Muscle of leg (tissue), 11 donors: ENCODE measurements around the gene GPC6. TPM values are rescaled to one million over a fixed set of nuclear protein-coding genes. Genes with fewer than 3 reads are reported as not detected.
A peak's percentile ranks its signal among the peaks of the same experiment; 100 is the strongest.

ENCODE experiments used
- DNase-seq: peaks from one replicate; pipeline ENCODE4 v3.0.0; 2013
- H3K27ac ChIP-seq: one replicate; pipeline ENCODE4 v1.5.1; 2013; ENCODE audit warnings: mild to moderate bottlenecking, low read length, control low read depth
- H3K27me3 ChIP-seq: one replicate; pipeline ENCODE4 v1.6.1; 2013; ENCODE audit warnings: low read length; ENCODE audit not compliant: control insufficient read depth, insufficient read depth
- H3K36me3 ChIP-seq: one replicate; pipeline ENCODE4 v1.6.1; 2013; ENCODE audit warnings: low read length; ENCODE audit not compliant: control insufficient read depth, insufficient read depth
- H3K4me1 ChIP-seq: one replicate; pipeline ENCODE4 v1.6.1; 2013; ENCODE audit warnings: low read length; ENCODE audit not compliant: control insufficient read depth, insufficient read depth
- H3K4me3 ChIP-seq: one replicate; pipeline ENCODE4 v1.5.1; 2013; ENCODE audit warnings: low read length, control low read depth
- H3K9me3 ChIP-seq: replicated peaks from 2 replicates; pipeline ENCODE4 v1.6.1; 2013; ENCODE audit warnings: low read depth, low read length; ENCODE audit not compliant: control insufficient read depth
- WGBS: methylation state at CpG from one replicate; pipeline ENCODE4 v1.1.5; 2013; ENCODE audit warnings: missing lambda C conversion rate; ENCODE audit not compliant: insufficient coverage; 5-methylcytosine and 5-hydroxymethylcytosine counted together
- polyA plus RNA-seq, 8 donors: library from polyadenylated mRNA; unstranded; fragments of 120-200 nt; gene quantifications; one replicate each; pipeline versions ENCODE4 v1.2.1 to v1.2.3, GENCODE V29; 2013; ENCODE audit warnings: inconsistent platforms in 1 of 8, low replicate concordance in 1 of 8; ENCODE audit not compliant: insufficient read length in 8 of 8, insufficient read depth in 1 of 8
- total RNA-seq: library from RNA; stranded (reverse); fragments of 120-200 nt; gene quantifications from one replicate; pipeline ENCODE4 v1.2.4, GENCODE V29; 2013

The GPC6 gene
- total and polyA plus RNA-seq, 9 donors: 5.6 to 20.0 (median 9.9) TPM

DNA sequence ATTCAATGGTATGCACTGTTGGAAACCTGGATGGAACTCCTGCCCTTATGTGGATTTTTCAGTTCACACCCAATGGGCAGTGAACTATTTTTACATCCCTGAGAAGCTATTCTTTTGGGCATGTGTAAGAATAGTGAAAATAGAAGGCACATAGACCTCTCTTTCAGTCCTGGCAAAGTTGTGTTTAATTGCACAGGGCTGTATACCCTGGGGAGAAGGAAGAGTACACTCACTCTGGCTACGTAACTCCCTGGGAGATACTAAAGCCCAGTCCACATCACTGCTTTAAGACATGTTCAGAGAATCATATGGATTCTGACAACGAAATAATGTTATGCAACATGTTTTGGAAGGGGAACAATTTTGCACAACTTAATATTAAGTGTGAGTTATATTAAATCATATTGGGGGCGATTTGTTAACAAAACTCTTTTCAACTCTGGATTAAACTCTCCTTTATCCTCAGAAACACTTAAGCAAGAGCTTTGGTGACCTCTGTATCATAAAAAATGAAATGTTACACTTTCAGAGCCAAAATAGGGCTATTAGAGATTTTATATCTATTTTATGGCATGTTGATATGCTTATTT lies 1086.8 kb downstream of the GPC6 start:
- Histone ChIP-seq H3K27me3 (no peaks in the 10 kb centered on the region), H3K27ac (no peak overlapping the region), H3K36me3 (no peaks in the 10 kb centered on the region), H3K4me3 (no peak overlapping the region), H3K9me3 (no peaks in the 10 kb centered on the region), H3K4me1 (peaks cover 12% of the 10 kb centered on the region)
- no CpG with 5 or more reads among the region's 3 CpGs for WGBS
- DNase-seq: no peak

- Histone ChIP-seq H3K36me3 (no peaks in the 10 kb centered on the region), H3K27me3 (no peaks in the 10 kb centered on the region), H3K9me3 (no peaks in the 10 kb centered on the region), H3K4me1 (peaks cover 12% of the 10 kb centered on the region), H3K27ac (no peak overlapping the region), H3K4me3 (no peak overlapping the region)
- DNase-seq: no peak
- WGBS: no CpG with 5 or more reads among the region's 3 CpGs
Measured at GRCh38 chr13:94313926-94314325, 1087.3 kb downstream of the GPC6 start.

GRCh38 chr13:94315188-94315587 lies 1088.6 kb downstream of the GPC6 start:
- no CpG with 5 or more reads among the region's 1 CpG for WGBS
- no peaks in the 10 kb centered on the region for H3K36me3 ChIP-seq

DNA sequence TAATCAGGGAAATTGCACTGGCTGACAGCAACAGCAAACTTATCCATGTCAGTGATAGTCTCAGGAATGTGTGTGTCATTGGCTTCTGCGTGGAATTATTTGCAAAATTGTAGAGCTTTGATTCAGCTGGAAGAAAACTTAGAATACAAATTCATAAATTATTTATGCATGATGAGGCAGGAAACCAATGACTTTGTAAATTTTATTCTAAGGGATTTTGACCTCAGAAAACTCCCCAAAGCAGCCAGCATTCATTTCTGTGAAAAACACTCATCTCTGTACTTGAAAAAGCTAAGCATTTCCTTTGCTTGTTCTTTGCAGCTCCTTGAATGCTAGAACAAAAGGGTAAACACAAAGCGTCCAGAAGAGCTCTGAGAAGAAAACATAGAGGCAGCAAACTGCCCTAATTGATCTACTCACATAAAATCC lies 1090.5 kb downstream of the GPC6 start:
- Histone ChIP-seq H3K9me3 (no peaks in the 10 kb centered on the region), H3K36me3 (no peaks in the 10 kb centered on the region), H3K27ac (no peak overlapping the region), H3K4me1 (peaks cover 9% of the 10 kb centered on the region), H3K4me3 (no peak overlapping the region), H3K27me3 (no peaks in the 10 kb centered on the region)
- DNase-seq: no peak
- WGBS: no CpG with 5 or more reads among the region's 2 CpGs

More at GRCh38 chr13:94315188-94315587, 1088.6 kb downstream of the GPC6 start:
- DNase-seq: no peak
- no peaks in the 10 kb centered on the region for H3K9me3 ChIP-seq
- peaks cover 11% of the 10 kb centered on the region for H3K4me1 ChIP-seq
- H3K27ac ChIP-seq: no peak overlapping the region
- no peak overlapping the region for H3K4me3 ChIP-seq
- no peaks in the 10 kb centered on the region for H3K27me3 ChIP-seq

GRCh38 chr13:94318418-94318817 lies 1091.8 kb downstream of the GPC6 start:
- Histone ChIP-seq H3K9me3 (no peaks in the 10 kb centered on the region), H3K4me3 (no peak overlapping the region), H3K4me1 (no peaks in the 10 kb centered on the region), H3K36me3 (no peaks in the 10 kb centered on the region), H3K27me3 (no peaks in the 10 kb centered on the region), H3K27ac (no peak overlapping the region)
- no peak for DNase-seq
- no CpG with 5 or more reads among the region's 3 CpGs for WGBS

DNA sequence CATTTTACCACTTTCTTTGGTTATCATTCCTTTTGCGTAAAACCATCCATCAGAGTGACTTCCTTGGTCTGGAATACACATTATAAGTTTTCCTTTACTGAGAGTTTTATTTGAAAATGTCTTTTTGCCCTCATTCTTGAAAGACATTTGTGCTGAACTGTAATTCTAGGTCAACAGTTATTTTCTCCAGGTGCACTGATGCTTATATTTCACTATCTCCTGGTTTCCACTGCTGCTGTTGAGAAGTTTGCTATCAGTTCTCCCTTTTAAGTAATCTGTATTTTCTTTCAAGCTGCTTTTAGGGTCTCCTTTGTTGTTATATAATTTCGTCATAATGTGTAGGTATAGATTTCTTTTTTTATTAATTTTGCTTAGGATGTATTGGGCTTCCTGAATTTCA lies 1092.9 kb downstream of the GPC6 start:
- Histone ChIP-seq H3K36me3 (no peaks in the 10 kb centered on the region), H3K4me3 (no peak overlapping the region), H3K4me1 (no peaks in the 10 kb centered on the region), H3K27ac (no peak overlapping the region), H3K9me3 (no peaks in the 10 kb centered on the region), H3K27me3 (no peaks in the 10 kb centered on the region)
- no CpG with 5 or more reads among the region's 2 CpGs for WGBS
- DNase-seq: no peak

DNA sequence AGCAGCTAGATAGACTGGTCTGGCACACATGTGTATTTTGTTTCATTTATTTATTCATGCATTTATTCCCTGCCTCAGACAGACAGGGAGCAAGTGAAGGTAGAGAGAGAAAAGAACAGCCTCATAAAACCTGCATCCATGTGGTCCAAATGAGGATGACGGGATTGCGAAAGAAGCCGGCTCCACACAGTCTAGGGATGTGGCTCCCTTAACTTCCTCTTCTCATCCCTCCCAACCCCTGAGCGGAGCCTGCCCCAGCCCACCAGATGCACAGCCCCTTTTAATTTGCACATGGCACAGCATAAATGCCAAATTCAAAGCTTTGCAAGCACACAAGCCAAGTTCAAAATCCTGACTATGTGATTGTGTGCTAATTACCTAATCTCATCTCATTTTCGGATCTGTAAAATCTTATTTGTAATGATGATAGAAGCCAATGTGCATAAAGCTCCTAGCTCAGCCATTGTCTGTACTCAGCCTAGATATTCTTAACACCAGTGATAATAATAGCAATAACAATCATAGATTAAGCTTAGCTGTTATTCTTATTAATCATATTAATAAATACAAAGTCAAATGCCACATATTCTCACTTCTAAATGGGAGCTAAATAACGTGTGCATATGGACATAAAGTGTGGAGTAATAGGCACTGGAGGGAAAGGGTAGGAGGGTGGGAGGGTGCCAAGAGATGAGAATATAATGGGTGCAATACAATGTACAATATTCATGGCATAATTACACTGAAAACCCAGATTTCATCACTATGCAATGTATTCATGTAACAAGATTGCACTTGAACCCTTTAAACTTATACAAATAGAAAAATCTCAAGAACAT lies 1096.5 kb downstream of the GPC6 start:
- H3K4me3 ChIP-seq: no peak overlapping the region
- peaks cover 10% of the 10 kb centered on the region for H3K4me1 ChIP-seq
- no peaks in the 10 kb centered on the region for H3K9me3 ChIP-seq
- H3K36me3 ChIP-seq: no peaks in the 10 kb centered on the region
- 83% methylated on average over 3 of the region's 6 CpGs for WGBS
- no peaks in the 10 kb centered on the region for H3K27me3 ChIP-seq
- no peak for DNase-seq
- no peak overlapping the region for H3K27ac ChIP-seq

DNA sequence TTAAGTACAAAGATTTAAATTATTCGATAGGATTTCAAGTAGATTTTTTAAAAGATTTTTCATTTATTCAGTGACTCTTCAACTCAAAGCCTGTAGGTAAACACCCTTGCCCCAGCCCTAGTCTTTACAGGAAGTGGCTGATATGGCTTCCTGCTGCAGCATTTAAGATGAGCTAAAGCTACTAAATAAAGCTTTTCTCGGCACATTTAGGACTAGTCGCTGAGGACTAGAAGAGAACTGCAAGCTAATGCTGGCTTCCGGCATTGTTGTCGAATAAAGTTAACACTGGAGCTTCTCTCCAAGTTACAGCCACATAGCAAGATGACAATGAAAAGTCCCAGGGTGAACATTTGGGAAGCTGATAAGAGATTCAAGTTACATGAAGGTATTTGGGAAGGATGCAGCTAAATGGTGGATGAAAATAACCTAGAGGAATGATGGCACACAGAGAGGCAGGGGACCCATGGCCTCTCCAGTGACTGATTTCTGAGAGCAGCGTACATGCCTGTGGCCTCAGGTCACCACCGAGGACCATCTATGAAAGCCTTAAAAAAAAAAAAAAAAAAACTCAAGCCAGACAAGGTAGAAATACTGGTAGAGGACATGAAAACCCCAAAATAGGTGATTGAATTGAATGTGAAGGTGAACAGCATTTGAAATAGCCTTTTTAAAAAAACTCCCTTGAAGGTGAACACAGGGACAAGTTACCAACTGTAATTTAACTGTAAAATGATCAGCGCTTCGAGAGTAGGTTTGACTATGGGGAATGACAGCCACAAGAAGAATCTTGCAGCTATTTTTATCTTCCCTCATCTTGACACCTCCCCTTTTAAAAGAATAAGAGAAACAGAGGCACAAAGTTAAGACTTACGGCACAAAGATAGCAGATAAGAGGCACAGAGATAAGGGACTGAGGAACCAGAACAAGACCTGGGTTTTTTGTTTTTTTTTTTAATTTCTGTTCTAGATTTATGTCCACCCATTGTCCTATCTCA lies 1097.5 kb downstream of the GPC6 start:
- 85% methylated on average over 4 of the region's 10 CpGs for WGBS
- H3K27ac ChIP-seq: no peak overlapping the region

DNA sequence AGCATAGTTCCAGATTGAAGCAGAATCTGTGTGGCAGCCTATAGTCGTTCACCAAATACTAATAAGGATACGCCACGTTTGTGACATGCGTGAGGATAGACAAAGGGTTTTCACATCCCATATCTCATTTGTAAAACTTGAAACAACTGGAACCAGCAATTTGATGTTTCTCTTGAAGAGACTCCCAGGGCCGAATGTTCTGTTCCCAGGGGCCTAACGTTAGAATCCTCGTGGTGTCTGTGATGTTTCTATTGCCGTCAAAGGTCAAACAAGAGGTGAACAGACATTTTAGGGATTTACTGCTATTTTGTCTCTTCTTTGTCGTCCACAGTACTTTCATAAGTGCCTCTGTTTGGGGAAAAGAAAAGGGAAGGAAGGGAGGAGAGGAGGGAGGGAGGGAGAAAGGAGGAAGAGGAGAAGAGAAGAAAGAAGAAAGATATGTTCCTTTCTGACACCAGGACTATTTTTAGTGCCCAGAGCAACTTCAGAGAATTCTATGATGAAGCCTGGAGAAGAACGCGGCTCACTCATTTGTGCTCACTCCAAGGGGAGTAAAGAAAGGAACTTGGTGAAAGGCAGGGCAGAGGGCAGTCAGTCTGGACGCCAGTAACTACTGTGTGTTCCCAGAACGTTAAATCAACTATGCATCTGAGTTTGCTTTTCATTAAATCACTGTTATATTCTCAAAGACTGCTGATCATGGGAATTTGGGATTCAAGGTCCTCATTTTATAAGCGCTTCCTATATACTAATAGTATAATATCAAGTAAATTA lies 1098.3 kb downstream of the GPC6 start:
- Histone ChIP-seq H3K9me3 (no peaks in the 10 kb centered on the region), H3K4me1 (peaks cover 26% of the 10 kb centered on the region), H3K4me3 (no peak overlapping the region), H3K36me3 (no peaks in the 10 kb centered on the region), H3K27ac (peak overlapping the region; percentile 2), H3K27me3 (no peaks in the 10 kb centered on the region)
- DNase-seq: no peak
- 63% methylated on average over 8 of the region's 14 CpGs for WGBS

More for the DNA sequence above, 1097.5 kb downstream of the GPC6 start:
- Histone ChIP-seq H3K36me3 (no peaks in the 10 kb centered on the region), H3K9me3 (no peaks in the 10 kb centered on the region), H3K27me3 (no peaks in the 10 kb centered on the region), H3K4me3 (no peak overlapping the region), H3K4me1 (peaks cover 18% of the 10 kb centered on the region)
- no peak for DNase-seq
